MM.1S (cell line): ENCODE data around the gene MAP3K5.

Experiments used
- CTCF ChIP-seq: fragments of 300-600 bp; sonication (generic); IDR thresholded peaks from 2 replicates; pipeline ENCODE4 v1.5.1; 2016; ENCODE audit warnings: antibody characterized with exemption, low read length, mixed read lengths
- EZH2phosphoT487 ChIP-seq: fragments of 300-600 bp; sonication (generic); IDR thresholded peaks from 2 replicates; pipeline ENCODE4 v1.6.1; 2018; ENCODE audit warnings: antibody characterized with exemption, low read length

DNA sequence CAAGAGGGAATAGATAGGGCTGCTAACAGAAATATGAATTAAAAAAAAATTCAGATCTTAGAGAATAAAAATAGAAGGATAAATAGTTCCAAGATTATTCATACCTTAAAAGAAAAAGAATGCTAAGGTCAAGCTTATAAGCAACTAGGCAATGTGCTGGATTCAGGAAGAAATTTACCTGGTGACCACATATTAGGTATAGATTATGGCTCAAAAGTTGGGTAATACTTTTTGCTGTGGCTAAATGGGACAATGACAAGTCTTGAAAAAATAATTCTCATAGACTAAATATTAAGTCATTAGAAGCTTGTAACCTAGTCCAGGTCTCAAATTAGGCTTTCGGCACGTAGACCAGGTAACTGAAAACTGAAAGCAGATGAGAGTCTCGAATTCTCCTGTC lies 17.2 kb downstream of the MAP3K5 start:
- TF ChIP-seq CTCF: no peak
- no peak for TF ChIP-seq EZH2phosphoT487
